PFSK-1 (cell line): Measurements from ENCODE around the gene CNTLN.

Experiments used
- FOXP2 ChIP-seq: optimal IDR thresholded peaks from 2 replicates; pipeline ENCODE3; 2011; ENCODE audit warnings: borderline replicate concordance, control low read depth, inconsistent platforms; ENCODE audit not compliant: insufficient read depth; ENCODE audit errors: extremely low read length, extremely low read depth
- POLR2AphosphoS5 ChIP-seq: IDR thresholded peaks from 2 replicates; pipeline ENCODE4 v1.6.1; 2012; ENCODE audit warnings: low read depth, mild to moderate bottlenecking, control low read depth, low read length, moderate library complexity
- SIN3A ChIP-seq: IDR thresholded peaks from 2 replicates; pipeline ENCODE4 v1.6.1; 2012; ENCODE audit warnings: mild to moderate bottlenecking, low read length, moderate library complexity, borderline replicate concordance; ENCODE audit not compliant: insufficient read depth
- TAF1 ChIP-seq: IDR thresholded peaks from 2 replicates; pipeline ENCODE4 v1.6.1; 2012; ENCODE audit warnings: low read length, control low read depth, borderline replicate concordance; ENCODE audit not compliant: insufficient read depth
- TF ChIP-seq, protein P1 (sequence below), 2 experiments: IDR thresholded peaks; 2 replicates each; pipeline versions ENCODE4 v1.6.1 to v1.8.0; 2011 to 2012; ENCODE audit warnings: low read depth in 2 of 2, low read length in 2 of 2, control low read depth in 1 of 2, inconsistent platforms in 1 of 2, mild to moderate bottlenecking in 1 of 2, moderate library complexity in 1 of 2; ENCODE audit not compliant: insufficient read depth in 1 of 2

CNTLN gene

DNA sequence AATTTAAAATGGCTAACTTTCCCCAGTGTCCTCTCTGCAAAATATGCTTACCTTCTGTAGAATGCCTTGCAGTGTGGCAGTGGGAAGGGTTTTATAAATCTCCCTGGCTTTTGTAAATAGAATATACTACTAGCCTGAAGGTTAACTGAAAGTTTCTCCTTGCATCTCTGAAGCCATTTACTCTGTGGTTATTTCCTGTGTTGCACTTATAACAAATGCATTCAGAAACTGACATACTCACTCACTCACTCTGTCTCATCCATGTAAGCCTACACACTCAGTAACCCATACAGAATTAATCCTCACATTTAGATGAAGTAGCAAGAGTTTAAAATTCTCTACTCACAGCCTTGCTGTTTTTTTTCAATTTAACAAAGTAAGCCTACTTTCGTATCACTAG, 356.9 kb downstream of the CNTLN start:
- TF ChIP-seq SIN3A (no peak), POLR2AphosphoS5 (no peak), FOXP2 (no peak), TAF1 (no peak)
- TF ChIP-seq, protein P1, sequence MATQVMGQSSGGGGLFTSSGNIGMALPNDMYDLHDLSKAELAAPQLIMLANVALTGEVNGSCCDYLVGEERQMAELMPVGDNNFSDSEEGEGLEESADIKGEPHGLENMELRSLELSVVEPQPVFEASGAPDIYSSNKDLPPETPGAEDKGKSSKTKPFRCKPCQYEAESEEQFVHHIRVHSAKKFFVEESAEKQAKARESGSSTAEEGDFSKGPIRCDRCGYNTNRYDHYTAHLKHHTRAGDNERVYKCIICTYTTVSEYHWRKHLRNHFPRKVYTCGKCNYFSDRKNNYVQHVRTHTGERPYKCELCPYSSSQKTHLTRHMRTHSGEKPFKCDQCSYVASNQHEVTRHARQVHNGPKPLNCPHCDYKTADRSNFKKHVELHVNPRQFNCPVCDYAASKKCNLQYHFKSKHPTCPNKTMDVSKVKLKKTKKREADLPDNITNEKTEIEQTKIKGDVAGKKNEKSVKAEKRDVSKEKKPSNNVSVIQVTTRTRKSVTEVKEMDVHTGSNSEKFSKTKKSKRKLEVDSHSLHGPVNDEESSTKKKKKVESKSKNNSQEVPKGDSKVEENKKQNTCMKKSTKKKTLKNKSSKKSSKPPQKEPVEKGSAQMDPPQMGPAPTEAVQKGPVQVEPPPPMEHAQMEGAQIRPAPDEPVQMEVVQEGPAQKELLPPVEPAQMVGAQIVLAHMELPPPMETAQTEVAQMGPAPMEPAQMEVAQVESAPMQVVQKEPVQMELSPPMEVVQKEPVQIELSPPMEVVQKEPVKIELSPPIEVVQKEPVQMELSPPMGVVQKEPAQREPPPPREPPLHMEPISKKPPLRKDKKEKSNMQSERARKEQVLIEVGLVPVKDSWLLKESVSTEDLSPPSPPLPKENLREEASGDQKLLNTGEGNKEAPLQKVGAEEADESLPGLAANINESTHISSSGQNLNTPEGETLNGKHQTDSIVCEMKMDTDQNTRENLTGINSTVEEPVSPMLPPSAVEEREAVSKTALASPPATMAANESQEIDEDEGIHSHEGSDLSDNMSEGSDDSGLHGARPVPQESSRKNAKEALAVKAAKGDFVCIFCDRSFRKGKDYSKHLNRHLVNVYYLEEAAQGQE (IDR thresholded peaks at IDR 0.05; ENCODE audit: insufficient read depth in 1 of 2, low read depth in 2 of 2, low read length in 2 of 2): no peak

DNA sequence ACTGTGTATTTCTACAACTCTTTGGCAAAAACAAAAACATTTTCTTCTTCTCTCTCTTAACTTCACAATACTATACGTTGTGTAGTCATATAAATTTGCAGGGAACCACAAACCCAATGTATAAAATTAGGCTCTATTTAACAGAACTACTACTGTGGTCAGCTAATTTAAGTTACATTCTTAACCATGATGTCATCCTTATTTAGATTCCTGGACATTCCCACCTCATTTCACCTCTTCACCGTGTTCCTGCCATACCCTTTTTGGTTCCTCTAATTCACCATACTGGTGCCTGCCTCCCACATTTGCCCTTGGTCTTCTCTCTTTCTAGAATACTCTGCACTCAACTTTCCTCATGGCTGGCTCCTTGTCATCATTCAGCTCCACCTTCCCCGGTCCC, 368.4 kb downstream of the CNTLN start:
- no peak for TF ChIP-seq FOXP2
- TF ChIP-seq, protein P1 (IDR thresholded peaks at IDR 0.05; ENCODE audit: insufficient read depth in 1 of 2, low read depth in 2 of 2, low read length in 2 of 2): no peak
- TF ChIP-seq SIN3A: no peak
- no peak for TF ChIP-seq TAF1
- no peak for TF ChIP-seq POLR2AphosphoS5

DNA sequence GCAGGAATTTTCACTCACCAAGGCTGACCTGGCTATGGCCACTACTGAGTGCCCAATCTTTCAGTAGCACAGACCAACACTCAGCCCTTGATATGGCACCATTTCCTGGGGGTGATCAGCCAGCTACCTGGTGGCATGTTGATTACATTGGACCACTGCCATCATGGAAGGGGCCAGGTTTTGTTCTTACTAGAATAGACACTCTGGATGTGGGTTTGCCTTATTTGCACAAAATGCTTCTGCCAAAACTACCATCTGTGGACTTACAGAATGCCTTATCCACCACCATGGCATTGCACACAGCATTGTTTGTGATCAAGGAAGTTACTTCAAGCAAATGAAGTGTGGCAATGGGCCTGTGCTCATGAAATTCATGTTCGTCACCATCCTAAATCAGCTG, 374.3 kb downstream of the CNTLN start:
- no peak for TF ChIP-seq SIN3A
- TF ChIP-seq FOXP2: no peak
- TF ChIP-seq TAF1: no peak
- TF ChIP-seq, protein P1 (IDR thresholded peaks at IDR 0.05; ENCODE audit: insufficient read depth in 1 of 2, low read depth in 2 of 2, low read length in 2 of 2): no peak
- no peak for TF ChIP-seq POLR2AphosphoS5

DNA sequence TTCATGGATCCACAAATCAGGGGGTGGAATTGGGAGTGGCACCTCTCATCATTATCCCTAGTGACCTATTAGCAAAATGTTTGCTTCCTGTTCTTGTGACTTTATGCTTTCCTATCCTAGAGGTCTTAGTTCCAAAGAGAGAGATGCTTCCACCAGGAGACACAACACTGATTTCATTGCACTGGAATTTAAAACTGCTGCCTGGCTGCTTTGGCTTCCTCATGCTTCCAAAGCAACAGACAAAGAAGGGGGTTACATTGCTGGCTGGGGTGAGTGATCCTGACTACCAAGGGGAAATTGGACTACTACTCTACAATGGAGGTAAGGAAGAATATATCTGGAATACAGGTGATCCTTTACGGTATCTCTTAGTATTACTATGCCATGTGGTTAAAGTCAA, 374.9 kb downstream of the CNTLN start:
- TF ChIP-seq SIN3A (no peak), FOXP2 (no peak), TAF1 (no peak), POLR2AphosphoS5 (no peak)
- TF ChIP-seq, protein P1 (IDR thresholded peaks at IDR 0.05; ENCODE audit: insufficient read depth in 1 of 2, low read depth in 2 of 2, low read length in 2 of 2): no peak

DNA sequence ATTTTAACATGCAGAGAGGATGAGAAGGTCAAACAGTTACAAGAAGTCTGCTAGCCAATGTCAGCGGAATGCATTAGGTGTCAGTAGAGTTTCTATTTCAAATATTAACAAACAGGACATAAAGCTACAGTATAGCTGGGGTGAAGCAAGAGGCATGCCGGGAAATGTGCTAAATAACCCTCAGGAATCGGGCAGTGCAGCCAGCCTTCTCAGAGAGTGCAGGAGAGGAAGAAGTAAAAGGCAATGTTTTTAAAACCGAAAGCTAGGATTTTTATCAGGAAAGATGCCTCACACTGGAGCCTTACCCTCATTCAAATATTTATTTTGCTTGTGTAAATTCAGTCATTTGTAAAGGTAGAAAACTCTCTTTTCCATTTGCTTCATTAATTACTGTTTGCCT, 384.9 kb downstream of the CNTLN start:
- TF ChIP-seq, protein P1 (IDR thresholded peaks at IDR 0.05; ENCODE audit: insufficient read depth in 1 of 2, low read depth in 2 of 2, low read length in 2 of 2): no peak
- TF ChIP-seq FOXP2 (no peak), SIN3A (no peak), TAF1 (no peak), POLR2AphosphoS5 (no peak)
